ENCODE measurements around the gene HHLA2.

DNA sequence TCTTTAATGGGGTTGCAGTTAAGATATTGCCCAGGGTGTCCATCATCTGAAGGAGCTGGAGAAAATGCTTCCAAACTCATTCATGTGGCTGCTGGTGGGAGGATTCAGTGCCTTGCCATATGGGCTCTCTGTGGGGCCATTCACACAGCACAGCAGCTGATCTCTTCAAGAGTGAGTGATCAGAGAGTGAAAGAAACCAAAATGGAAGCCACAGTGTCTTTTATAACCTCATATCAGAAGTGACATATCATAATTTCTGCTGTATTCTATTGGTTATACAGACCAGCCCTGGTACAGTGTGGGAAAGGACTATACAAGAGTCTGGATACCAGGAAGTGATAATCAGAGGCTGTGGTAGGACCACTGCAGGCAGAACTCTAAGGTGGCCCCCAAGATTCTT lies 33.6 kb downstream of the HHLA2 start:
- no peak for TF ChIP-seq GATA3 (IDR thresholded peaks at IDR 0.05; ENCODE audit: low read depth, low read length)
- TF ChIP-seq GATA2 (IDR thresholded peaks at IDR 0.05; ENCODE audit: low read depth, low read length), result no peak

All from SH-SY5Y (cell line).